Fibroblast of the conjunctiva (primary cell): ENCODE results near the gene HCFC1.

Experiments used
- DNase-seq: peaks from one replicate; pipeline ENCODE4 v3.0.0-alpha.2; 2010; ENCODE audit warnings: low read depth

Gene HCFC1

DNA sequence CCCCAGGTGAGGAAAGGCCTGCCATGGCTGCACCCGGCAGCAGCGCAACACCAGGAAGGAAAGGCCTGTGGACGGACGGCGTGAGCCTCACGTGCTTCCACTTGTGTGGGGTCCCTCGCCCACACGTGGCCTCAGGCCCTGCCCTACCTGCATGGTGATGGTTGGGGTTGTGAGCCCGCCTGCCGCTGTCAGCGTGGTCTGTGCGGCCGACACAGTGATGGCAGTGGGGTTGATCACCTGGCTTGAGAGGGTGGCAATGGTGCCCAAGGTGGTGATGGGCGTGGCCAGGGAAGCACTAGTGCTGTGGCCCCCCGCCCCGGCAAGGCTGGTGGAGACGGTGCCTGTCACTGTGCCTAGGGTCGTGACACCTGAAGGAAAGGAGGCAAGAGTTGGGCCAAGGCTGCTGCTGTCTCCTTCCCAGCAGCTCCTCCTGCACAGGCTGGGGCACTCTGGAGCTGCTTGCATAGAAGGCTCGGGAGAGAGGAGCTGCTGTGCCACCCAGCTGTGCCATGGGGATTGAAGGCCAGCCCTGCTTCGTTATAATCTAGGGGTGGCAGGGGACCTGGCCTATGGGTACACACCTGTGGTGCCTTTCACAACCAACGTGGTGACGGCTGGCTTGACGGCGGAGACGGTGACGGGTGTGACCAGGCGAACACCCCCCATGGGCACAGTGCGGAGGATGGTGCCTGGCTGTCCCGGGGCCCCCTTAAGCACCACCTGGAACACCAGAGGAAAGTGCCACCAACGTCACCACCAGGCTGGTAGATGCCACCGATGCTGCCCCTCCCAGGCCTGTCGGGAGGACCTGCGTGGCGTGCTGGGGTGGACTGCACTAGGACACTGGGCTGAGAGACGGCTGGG lies 15.3 kb downstream of the HCFC1 start:
- DNase-seq = no peak

DNA sequence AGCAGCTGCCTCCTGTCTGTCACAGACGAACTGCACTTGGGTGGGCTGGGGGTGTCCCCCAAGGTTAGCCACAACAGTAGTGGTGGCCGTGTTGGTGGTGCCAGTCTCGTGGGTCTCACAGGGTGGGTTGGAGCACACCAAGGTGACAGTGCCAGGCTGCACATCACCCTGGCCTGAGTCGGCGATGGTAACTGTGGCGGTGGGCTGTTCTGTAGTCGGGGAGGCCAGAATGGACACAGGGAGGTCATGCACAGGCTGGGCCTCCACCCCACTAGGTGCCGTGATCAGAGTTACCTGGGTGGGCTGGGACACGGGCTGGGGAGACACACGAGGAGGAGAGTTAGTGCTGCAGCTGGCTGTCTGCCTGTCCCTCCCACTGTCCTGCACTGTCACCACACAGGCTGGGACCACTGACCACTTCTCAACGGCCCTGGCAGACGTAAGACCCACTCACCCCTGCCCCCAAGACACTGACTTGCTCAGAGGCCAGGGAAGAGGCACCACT lies 16.3 kb downstream of the HCFC1 start:
- no peak for DNase-seq

DNA sequence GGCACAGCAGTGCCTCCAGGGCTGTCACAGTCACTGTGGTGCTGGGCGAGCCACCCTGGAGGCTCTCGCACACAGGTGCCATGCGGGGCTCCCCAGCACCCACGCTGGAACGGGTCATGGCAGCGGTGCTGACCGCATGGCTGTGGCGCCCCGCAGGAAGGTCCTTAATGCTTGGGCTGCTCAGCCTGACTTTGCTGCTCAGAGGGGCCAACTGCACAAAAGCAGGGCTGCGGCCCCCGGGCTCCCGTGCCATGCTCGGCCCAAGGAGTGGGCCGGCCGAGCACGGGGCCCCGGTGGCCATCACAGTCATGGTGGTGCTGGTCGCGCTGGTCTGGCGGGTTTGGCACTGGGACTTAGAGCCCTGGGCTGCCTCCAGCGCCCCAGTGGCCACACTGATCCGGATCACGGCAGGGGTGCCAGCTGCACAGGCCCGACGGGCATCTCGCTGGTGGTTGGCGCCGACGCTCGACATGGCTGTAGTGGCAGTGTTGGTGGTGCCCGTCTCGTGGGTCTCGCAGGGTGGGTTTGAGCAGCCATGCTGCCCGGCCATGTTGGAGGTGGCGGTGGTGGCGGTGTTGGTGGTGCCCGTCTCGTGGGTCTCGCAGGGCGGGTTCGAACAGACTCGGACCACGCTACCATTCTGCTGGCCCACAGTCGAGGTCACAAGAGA lies 16.9 kb downstream of the HCFC1 start:
- DNase-seq = no peak

DNA sequence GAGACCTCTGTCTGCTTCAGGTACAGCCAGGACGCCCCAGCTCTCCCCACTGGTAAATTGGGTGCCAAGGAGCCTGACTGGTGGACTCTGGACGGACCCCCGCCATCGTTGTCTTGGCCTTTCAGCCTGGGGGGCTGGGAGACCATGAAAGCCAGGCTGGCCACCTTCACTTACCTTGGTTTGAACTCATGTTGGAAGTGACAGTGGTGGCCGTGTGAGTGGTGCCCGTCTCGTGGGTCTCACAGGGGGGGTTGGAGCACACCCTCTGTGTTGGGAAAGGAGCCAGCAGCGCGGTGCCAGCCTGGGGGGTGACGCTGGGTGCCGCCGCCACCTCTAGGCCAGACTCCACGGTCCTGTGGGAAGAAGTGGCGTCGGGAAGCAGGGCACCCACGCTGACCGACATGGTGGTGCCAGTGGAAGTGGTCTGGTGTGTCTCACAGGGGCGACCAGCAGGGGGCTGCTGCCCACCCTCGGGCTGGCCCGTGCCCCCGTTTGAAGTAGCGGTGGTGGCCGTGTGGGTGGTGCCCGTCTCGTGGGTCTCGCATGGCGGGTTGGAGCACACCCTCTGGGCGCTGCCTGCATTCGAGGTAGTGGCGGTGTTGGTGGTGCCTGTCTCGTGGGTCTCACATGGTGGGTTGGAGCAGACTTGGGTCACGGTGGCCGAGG lies 17.6 kb downstream of the HCFC1 start:
- DNase-seq = no peak

- no peak for DNase-seq
Measured at GRCh38 chrX:153953342-153953830, 18.2 kb downstream of the HCFC1 start.

- DNase-seq = no peak
Measured at GRCh38 chrX:153952373-153953026, 19.1 kb downstream of the HCFC1 start.

DNA sequence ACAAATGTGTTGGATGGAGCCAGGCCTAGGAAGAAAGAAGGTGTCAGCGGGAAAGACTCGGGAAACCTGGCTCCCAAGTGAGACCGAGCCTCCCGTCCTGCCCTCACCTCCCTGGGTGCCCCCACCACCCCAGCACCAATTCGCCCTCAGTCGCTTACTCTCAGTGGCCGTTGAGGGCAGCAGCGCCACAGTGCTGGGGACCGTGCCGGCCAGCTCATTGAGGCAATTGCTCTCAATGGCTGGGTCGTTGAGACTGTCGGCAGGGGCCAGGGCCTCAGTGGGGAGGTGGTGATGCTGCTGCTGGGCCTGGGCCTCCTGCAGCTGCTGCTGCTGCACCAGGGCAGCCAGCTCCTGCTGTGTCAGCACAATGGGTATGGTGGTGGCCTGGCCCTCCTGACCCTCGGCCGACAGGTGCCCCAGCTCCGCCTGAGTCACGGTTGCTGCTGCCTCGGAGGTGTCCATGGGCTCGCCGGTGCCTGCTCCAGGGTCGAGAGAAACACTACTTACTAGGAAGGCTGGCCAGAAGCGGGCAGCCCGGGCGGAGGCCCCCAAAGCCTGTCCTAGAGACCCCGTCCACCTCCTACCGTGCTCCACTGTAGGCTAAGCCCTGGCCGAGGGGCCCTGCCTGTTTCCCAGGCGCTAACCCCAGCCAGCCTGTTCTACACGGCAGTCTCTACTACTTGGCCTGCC lies 19.8 kb downstream of the HCFC1 start:
- no peak for DNase-seq

DNA sequence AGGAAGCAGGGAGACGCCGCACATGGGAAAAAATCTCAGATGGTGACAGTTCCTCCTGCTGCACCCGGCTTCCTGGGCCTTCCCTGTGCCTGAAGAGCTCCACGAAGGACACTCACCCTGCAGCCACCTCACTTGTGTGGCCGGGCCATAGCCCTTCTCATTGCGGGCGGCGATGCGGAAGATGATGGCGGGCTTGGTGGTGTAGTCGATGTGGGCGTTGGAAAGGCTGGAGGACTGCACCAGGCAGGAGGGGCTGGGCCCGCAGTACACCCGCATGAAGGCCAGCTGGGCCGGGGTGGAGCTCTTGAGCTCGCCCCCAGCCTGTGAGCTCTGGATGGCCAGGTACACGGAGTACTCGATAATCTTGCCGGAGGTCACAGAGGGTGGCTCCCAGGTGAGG lies 21.5 kb downstream of the HCFC1 start:
- no peak for DNase-seq

- no peak for DNase-seq
Measured at GRCh38 chrX:153948847-153949805, 22.5 kb downstream of the HCFC1 start.

GRCh38 chrX:153948002-153948466 lies 23.6 kb downstream of the HCFC1 start:
- DNase-seq = no peak

- DNase-seq = peak; percentile 65
Measured at GRCh38 chrX:153947009-153947769, 24.4 kb downstream of the HCFC1 start.

DNA sequence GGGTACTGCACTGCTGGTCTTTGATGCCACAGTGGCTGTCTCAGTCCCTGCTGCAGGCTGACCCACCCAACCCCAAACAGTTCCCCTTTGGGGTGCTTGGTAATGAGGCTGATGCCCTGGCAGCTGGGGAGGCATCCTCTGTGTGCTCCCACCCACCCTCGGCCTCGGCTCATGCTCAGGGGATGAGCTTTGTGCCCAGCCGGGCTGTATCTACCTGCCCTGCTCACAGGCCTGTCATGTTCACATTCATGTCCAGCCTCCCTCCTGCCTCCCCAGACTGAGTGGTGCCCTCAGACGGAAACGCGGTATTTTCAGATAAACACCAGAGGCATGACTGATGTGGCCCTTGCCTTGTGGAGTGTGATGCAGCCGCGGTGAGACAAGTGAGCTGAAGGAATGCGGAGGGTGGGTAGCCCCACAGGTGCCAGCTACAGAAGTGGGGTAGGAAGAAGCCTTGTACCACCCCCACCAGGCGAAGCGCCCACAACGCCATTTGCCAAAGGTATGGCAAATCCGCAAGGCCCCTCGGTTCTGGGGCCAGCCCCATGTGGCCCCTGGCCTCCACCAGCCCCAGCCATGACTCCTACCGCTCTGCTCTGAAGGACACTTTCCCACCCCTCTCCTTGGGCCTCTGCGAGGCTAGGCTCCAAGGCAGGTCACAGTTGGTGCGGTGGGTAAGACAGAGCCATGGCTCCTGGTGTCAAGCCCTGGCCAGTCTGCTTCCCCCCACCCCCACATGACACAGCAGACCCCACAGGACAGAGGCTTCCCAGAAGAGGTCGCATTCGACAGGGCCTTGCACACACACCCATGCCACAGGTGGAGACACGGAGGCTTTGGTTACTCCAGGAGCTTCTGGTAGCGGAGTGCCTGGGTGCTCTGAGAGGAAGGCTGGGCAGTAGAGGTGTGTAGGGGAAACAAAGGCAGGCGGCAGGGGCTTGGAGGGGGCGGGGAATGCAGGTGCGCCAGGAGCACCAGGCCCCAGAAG lies 25.4 kb downstream of the HCFC1 start:
- DNase-seq = no peak

DNA sequence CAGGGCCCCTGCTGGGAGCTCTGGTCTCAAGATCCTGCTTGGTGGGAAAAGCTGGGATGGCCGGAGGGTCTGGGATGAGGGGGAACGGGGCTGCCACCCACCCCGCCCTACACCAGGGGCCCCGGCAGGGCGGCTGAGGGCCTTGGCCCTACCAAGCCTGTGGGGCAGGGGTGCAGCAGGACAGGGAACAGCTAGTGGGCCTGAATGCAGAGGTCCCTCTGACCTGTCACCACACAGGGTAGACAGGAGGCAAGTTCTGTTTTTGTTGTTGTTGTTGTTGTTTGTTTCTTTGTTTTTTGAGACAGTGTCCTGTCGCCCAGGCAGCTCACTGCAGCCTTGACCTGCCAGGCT lies 26.8 kb downstream of the HCFC1 start:
- no peak for DNase-seq

GRCh38 chrX:153944140-153944799 lies 27.3 kb downstream of the HCFC1 start, which contains the start of gene RENBP:
TSS of gene RENBP (minus strand) at chrX:153944643. CDS start at chrX:153944610, 33 bp downstream.
- no peak for DNase-seq

DNA sequence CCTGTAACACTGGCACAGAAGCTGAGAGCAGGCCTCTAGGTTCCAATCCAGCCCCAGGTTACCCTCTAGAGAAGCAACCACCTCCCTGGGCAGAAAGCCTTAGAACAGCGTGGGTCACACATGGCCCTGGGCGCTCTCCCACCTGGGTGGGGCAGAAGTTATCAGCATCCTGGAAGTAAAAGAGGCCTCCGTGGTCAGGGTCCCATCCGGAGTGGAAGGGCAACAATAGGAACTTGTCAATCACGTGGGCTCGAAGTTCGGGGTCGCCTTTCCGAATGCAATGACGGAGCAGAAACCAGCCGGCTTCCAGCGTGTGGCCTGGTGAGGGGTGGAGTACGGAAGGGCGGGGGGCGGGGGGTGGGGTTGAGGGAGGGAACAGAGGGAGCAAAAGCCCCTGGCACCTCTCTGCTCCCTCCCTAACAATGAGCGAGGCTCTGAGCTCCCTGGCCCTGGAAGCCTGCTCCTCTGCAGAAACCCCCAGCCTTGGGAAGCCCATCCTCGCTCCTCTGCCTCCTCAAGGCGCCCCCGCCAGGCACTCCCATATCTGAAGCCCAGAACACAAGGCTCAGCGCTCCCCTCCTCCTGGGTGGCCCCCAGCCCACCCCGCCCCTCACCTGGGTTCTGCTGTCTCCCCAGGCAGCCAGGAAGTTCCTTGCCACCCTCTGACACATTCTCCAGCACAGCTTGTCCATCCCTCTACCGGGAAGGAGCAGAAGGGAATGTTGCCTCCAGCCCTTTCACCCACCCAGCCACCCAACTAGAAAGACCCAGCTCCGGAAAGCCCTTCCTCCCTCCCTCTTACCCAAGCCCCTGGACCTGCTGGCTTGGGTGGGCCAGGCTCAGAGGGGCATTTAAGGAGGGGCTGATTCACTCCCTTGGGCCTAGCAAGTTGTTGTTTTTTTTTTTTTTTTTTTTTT lies 30.0 kb downstream of the HCFC1 start:
- no peak for DNase-seq

DNA sequence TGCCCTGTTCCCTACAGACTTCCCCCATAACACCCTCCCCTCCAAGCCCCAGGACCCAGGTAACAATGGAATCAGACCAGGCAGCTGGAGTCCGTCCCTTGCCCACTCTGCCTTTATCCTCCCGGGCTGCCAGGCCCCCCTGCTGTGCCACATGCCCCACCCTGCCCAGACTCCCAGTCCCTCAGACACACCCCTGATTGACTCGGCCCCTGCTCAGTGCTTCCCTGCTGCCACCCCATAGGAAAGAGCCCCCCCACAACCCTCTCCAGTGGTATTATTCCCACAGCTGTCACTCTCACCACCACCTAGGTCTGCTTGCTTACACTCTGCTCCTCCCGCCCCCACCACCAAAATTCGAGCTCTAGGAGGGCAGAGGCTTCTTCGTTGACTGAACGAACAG lies 32.0 kb downstream of the HCFC1 start:
- no peak for DNase-seq
